Kidney (tissue), 14 donors: Measurements from ENCODE around the gene IBA57. TPM values are rescaled to one million over a fixed set of nuclear protein-coding genes. Genes with fewer than 3 reads are reported as not detected.

Experiments
- DNase-seq, 5 donors: peaks; one replicate each; pipeline ENCODE4 v3.0.0-alpha.2; 2013 to 2020
- FAIRE-seq: peaks from 2 replicates; lab custom pipeline; 2012; peaks lifted over from hg19 to GRCh38; lab: Jason Lieb, UNC
- H3K27ac ChIP-seq, 2 donors: one replicate each; pipeline ENCODE4 v1.7.0; 2013; ENCODE audit warnings: low read depth in 2 of 2, low read length in 2 of 2, inconsistent platforms in 1 of 2
- H3K27me3 ChIP-seq: one replicate; pipeline ENCODE4 v1.7.1; 2013; ENCODE audit warnings: low read length, inconsistent platforms; ENCODE audit not compliant: control insufficient read depth, insufficient read depth
- H3K36me3 ChIP-seq, 3 donors: one replicate each; pipeline versions ENCODE4 v1.7.0 to v1.7.1; 2013; ENCODE audit warnings: low read length in 3 of 3, control low read depth in 1 of 3, inconsistent platforms in 1 of 3; ENCODE audit not compliant: insufficient read depth in 3 of 3, control insufficient read depth in 2 of 3
- H3K4me1 ChIP-seq, 3 donors: one replicate each; pipeline versions ENCODE4 v1.7.0 to v1.7.1; 2013; ENCODE audit warnings: low read length in 3 of 3, inconsistent platforms in 1 of 3, low read depth in 1 of 3; ENCODE audit not compliant: control insufficient read depth in 2 of 3, insufficient read depth in 2 of 3
- H3K4me3 ChIP-seq, 3 donors: one replicate each; pipeline versions ENCODE4 v1.7.0 to v1.8.1; 2013; ENCODE audit warnings: low read length in 3 of 3, control low read depth in 1 of 3, inconsistent platforms in 1 of 3
- H3K9ac ChIP-seq, 3 donors: one replicate each; pipeline versions ENCODE4 v1.7.0 to v1.7.1; 2013; ENCODE audit warnings: low read length in 3 of 3, control low read depth in 1 of 3, inconsistent platforms in 1 of 3
- H3K9me3 ChIP-seq, 3 donors: one replicate each; pipeline versions ENCODE4 v1.7.0 to v1.7.1; 2013; ENCODE audit warnings: low read length in 3 of 3, control low read depth in 1 of 3, inconsistent platforms in 1 of 3; ENCODE audit not compliant: control insufficient read depth in 2 of 3, insufficient read depth in 1 of 3
- intact Hi-C: fragments of 100-400 bp; cut with DNase I; formaldehyde crosslinking; loops from one replicate; pipeline ENCODE4 v1.11.1; 2022
- polyA plus RNA-seq: library from polyadenylated mRNA; stranded (reverse); fragments of 350-450 nt; fragmentation: Illumina TruSeq; extraction: RNeasy Lipid Tissue Mini Kit (QIAGEN cat#74804); gene quantifications from one replicate; pipeline ENCODE4 v1.2.3, GENCODE V29; 2014; ENCODE audit warnings: low read depth, low replicate concordance; ENCODE audit not compliant: insufficient read depth
- total RNA-seq: library from RNA; stranded (reverse); fragmentation: NEBNext Ultra II Directional; extraction: Animal tissue kit (Norgen Biotek cat#: 25700); gene quantifications from one replicate; pipeline ENCODE4 v1.2.1, GENCODE V29; 2021
- TF ChIP-seq, protein P1 (sequence below): IDR thresholded peaks from 3 replicates; pipeline ENCODE4 v1.5.1; 2012; ENCODE audit warnings: mild to moderate bottlenecking, moderate library complexity, borderline replicate concordance; ENCODE audit not compliant: insufficient read depth; ENCODE audit errors: extremely low read depth
- donor health status: control.
- donor health status: control.
- donor health status: control.
- donor health status: control.
- donor health status: control.
- donor health status: DM: yes; HTN: yes; CAD: no.
- donor health status: Normal renal cell carcinoma (clear cell type).

IBA57 gene
- total and polyA plus RNA-seq, 2 donors from 2014 or later: 4.7 to 13.0 TPM

DNA sequence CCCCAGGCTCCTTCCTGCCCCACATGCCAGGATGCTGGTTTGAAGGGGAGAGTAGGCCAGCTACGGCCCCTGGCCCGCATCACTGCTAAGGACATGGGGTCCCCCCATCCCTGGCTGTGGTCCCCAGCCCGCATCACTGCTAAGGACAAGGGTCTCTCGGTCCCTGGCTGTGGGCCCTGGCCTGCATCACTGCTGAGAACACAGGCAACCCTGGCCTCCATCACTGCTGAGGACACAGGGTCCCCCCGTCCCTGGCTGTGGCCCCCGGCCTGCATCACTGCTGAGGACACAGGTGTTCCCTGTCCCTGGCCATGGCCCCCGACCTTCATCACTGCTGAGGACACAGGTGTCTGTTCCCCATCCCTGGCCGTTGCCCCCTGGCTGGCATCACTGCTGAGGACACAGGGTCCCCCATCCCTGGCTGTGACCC, 41.8 kb downstream of the IBA57 start:
- TF ChIP-seq, protein P1, sequence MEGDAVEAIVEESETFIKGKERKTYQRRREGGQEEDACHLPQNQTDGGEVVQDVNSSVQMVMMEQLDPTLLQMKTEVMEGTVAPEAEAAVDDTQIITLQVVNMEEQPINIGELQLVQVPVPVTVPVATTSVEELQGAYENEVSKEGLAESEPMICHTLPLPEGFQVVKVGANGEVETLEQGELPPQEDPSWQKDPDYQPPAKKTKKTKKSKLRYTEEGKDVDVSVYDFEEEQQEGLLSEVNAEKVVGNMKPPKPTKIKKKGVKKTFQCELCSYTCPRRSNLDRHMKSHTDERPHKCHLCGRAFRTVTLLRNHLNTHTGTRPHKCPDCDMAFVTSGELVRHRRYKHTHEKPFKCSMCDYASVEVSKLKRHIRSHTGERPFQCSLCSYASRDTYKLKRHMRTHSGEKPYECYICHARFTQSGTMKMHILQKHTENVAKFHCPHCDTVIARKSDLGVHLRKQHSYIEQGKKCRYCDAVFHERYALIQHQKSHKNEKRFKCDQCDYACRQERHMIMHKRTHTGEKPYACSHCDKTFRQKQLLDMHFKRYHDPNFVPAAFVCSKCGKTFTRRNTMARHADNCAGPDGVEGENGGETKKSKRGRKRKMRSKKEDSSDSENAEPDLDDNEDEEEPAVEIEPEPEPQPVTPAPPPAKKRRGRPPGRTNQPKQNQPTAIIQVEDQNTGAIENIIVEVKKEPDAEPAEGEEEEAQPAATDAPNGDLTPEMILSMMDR: no peak
- peak in 2 of 5 donors; percentile 50 to 70 for DNase-seq
- Histone ChIP-seq H3K9ac (no peak overlapping the region), H3K4me3 (no peak overlapping the region), H3K9me3 (no peaks in the 10 kb centered on the region), H3K27ac (no peak overlapping the region), H3K4me1 (peaks cover 0 to 4% (median 0%) of the 10 kb centered on the region in 3 donors), H3K36me3 (no peaks in the 10 kb centered on the region), H3K27me3 (no peaks in the 10 kb centered on the region)
- intact Hi-C loops: no loop called here
- no peak for FAIRE-seq

DNA sequence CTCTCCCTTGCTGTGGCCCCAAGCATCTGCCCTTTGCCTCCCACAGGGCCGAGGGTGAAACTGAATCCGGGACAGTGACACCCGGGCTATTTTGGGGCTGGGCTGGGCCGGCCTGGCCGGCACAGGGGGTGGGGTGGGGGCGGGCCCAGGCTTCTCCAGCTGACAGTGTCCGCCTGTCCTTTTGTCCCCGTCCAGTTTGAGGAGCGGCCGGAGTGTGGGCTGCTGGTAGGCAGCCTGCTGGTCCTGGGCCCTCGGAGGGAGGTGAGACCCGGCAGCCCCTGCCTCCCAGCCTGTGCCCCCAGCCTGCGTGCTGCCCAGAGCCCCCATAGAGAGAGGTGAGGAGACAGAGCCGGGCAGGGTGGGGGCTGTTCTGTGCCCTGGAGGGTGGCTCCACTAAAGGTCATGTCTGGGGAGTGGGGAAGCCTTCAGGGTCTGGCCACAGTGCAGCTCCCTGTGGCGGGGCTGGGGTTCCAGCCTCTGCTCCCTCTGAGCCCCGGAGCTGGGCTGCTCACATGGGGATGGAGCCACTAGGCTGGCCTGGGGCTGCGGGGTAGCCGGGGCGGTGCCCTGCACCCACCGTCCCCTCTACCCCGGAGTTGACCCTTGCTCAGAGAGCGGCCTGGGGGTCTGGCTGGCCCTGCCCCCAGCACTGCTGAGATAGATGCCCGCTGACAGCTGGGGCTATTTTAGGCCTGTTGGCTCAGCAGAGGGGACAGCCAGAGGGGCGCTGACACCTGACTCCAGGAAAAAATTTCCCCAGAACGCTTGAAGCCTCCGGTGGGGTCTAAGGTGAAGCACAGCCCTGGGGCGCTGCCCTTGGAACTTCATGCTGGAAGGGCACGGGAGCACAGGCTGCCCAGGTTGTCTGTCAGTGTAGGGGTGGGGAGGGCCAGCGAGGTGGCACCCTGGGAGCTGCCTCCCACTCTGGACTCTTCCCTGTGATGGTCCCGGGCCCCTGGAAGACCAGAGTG, 42.5 kb downstream of the IBA57 start, which contains the start of gene OBSCN:
Gene OBSCN, plus strand, starts transcription at position 194 of the 971 bp plus-strand sequence. CDS start 3,740 bp downstream, outside the sequence.
- intact Hi-C loops: no loop called here
- no peaks in the 10 kb centered on the region for H3K27me3 ChIP-seq
- no peak within 1 kb of the TSS for H3K27ac ChIP-seq
- no peaks in the 10 kb centered on the region for H3K36me3 ChIP-seq
- no peaks in the 10 kb centered on the region for H3K9me3 ChIP-seq
- TF ChIP-seq, protein P1: no peak
- H3K4me1 ChIP-seq: peaks cover 0 to 7% (median 0%) of the 10 kb centered on the region in 3 donors
- no peak within 1 kb of the TSS for H3K4me3 ChIP-seq
- DNase-seq: peak in 3 of 5 donors; percentile 17 to 72 (median 51)
- FAIRE-seq: no peak
- H3K9ac ChIP-seq: no peak within 1 kb of the TSS

DNA sequence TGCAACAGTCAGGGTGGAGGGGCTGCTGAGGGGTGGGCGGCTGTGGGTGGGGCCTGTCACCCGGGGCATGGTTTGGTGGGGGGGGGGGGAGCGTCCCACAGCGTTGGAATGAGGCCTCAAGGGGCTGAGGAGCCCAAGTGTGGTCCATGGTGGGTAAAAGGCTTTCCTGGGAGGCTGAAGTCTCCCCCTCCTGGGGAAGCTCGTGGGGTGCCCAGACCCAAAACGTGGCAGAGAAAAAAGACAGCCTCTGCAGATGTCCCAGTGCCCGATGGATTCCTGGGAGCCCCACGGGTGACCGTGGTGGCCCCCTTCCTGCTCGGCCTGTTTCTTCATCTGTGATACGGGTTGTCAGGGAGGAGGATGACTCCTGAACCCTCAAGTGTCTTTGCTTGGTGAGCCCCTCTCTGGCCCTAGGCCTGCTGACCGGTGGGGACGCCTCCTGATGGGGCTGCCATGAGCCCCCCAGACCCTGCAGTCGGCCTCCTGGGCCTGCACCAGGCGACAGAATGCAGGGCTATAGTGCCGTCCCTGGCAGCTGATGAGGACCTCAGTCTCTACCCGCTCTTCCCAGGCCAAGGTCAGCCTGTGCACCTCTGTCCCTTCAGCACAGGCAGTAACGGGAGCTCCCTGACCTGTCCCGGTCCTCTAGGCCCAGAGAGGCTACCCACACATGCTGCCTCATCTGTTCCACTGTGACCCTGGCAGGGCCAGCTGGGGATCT, 43.4 kb downstream of the IBA57 start:
- TF ChIP-seq, protein P1: no peak
- peak in 1 of 5 donors; percentile 35 for DNase-seq

More for the DNA sequence above, 43.4 kb downstream of the IBA57 start:
- Histone ChIP-seq H3K27me3 (no peaks in the 10 kb centered on the region), H3K4me1 (peaks cover 0 to 7% (median 0%) of the 10 kb centered on the region in 3 donors), H3K27ac (no peak overlapping the region), H3K36me3 (no peaks in the 10 kb centered on the region), H3K9me3 (no peaks in the 10 kb centered on the region), H3K4me3 (no peak overlapping the region), H3K9ac (no peak overlapping the region)
- no peak for FAIRE-seq
- intact Hi-C loops: no loop called here
